GM18519 (cell line): ENCODE data around the gene TENM3.
"Not testable (repeated sequence)": the region's sequence is repeated elsewhere in the genome, so short reads cannot be mapped to it uniquely, and the experiment has no call there.

Source experiments
- ATAC-seq: cut with Tn5 transposase; IDR thresholded peaks from one replicate; pipeline ENCODE4 v1.9.1; 2021; ENCODE audit warnings: mild to moderate bottlenecking, moderate library complexity; ENCODE audit not compliant: unreplicated experiment, low FRiP score

TENM3 gene

GRCh38 chr4:182795446-182796238, 552.4 kb downstream of the TENM3 start:
- ATAC-seq: no peak

GRCh38 chr4:182799515-182800215, 556.5 kb downstream of the TENM3 start:
- ATAC-seq: no peak

DNA sequence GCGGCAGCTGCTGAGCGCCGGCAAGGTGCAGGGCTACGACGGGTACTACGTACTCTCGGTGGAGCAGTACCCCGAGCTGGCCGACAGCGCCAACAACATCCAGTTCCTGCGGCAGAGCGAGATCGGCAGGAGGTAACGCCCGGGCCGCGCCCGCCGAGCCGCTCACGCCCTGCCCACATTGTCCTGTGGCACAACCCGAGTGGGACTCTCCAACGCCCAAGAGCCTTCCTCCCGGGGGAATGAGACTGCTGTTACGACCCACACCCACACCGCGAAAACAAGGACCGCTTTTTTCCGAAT, 557.0 kb downstream of the TENM3 start:
- no peak for ATAC-seq

DNA sequence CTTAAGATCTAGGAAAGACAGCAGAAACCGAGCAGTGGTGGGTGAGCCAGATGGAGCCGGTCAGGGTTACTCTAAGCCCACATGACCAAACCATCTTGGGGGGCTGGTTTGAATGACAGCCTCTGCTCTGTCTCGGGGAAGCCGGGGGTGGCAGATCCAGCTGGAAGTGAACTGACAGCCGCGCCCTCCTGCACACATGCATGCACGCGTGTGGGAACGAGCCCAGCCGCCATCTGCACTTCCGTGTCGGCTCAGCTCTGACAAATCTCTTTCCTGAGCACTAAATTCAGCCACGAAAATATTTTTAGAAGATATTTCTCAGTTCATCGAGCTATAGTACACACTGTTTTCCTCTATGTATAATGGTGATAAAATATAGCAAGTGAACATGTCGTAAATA, 558.4 kb downstream of the TENM3 start:
- ATAC-seq: no peak

DNA sequence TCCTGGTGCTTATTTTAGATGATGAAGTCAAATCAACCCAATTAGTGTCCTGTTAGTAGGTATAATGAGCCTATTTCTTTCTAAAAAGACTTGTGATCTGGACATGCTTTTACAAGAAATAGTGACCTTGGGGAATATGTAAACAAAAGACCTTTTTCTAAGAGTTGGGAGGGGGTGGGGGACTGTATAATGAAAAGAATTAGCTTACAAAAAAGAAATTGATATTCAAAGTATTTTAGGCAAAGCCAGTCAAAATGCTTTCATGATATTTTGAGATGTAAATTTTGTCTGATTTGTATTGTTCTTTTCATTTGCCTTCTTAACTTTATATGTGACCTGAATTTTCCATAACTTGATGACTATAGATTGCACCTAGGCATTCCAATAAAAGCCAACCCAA, 559.4 kb downstream of the TENM3 start:
- no peak for ATAC-seq

DNA sequence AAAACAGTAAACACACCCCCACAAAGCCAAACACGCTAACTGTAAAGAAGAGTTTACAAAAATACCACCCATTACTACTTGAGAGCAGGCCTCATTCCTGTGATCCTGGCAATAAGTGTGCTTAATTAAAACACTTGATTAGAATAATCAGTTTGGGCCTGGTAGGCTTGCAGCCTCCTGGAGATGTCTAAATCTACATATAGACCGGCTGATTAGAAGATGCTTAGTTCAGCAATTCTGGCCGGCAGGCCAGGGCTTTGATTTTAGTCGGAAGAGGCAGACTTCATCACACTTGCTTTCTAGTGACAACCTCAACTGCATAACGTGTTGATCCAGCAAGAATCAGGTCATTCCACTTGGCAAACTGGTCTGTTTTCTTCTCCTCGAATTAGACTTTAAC, 560.0 kb downstream of the TENM3 start:
- no peak for ATAC-seq

DNA sequence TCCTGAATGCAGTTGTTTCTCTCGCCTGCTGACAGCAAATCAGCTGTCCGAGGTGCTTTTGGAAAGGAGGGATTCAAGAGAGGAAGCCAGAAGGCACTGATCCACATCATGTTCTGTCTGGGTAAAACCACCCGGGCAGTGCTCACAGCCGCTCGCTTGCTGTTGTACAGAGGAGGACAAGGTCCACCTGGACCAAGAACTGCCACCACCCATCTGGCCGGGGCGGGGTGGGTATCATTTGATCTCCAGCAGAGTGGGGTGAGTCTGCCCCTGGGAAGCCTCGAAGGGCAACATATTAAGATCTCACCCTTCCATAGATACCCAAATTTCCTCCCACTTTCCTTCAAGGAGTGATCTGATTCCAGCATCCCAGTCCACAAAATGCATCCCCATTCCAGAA, 560.9 kb downstream of the TENM3 start:
- ATAC-seq: no peak

- ATAC-seq: no peak
These were observed 562.1 kb downstream of the TENM3 start for GRCh38 chr4:182805321-182805720.

DNA sequence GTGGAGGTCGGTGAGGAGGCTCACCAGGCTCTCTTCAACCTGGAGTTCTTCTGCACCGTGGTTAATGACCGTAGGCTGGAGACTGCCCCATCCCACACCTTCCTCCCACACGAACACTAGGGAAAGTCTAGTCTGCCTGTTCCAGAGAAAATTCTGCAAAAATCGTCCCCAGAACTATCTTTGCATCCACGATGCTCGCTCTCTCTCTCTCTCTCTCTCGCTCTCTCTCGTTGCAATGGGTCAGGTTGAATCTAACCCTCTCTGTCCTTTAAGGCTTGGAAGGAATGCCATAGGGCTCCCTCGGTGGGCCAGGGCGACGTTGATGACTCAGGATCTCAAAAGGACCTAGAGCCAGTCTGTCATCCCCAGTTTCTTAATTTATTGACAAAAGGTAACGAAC, 562.5 kb downstream of the TENM3 start:
- no peak for ATAC-seq

- peak; percentile 49 for ATAC-seq
These were observed 563.4 kb downstream of the TENM3 start for GRCh38 chr4:182806259-182807252.

GRCh38 chr4:182807346-182807745, 564.1 kb downstream of the TENM3 start:
- no peak for ATAC-seq

DNA sequence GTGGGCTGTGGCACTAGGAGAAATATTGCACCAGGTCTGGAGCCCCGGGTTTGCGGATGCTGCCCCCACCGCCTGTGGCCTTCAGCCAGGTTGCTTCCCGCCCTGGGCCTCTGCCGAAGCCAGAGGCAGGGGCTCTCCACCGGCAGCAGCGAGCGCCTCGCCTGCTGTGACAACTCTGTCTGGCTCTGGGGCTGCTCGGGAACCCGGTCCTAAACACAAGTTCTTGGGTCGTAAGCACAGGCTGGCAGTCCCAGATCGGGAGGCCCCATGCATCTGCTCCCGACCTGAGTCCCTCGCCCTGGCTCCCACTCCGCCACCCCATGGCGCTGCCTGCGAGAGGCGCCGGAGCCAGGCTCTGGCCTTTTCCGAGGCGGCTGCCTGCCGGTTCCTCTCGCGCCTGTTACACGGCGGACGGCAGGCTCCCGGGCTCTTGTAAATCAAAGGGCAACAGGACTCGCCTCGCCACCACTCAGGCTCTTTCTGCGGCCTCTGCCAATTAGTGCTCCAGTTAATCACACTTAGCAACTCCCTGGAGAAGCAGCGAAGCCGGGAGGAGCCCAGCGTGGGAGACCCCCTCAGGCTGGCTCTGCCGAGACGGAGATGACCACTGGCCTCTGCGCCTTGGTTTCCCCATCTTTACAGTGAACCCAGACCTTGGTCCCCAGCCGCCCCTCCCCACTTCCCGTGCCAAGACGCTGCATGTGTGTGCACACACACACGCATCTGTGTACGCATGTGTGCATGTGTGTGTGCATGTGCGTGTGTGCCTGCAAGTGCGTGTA, 564.8 kb downstream of the TENM3 start:
- ATAC-seq: no peak

DNA sequence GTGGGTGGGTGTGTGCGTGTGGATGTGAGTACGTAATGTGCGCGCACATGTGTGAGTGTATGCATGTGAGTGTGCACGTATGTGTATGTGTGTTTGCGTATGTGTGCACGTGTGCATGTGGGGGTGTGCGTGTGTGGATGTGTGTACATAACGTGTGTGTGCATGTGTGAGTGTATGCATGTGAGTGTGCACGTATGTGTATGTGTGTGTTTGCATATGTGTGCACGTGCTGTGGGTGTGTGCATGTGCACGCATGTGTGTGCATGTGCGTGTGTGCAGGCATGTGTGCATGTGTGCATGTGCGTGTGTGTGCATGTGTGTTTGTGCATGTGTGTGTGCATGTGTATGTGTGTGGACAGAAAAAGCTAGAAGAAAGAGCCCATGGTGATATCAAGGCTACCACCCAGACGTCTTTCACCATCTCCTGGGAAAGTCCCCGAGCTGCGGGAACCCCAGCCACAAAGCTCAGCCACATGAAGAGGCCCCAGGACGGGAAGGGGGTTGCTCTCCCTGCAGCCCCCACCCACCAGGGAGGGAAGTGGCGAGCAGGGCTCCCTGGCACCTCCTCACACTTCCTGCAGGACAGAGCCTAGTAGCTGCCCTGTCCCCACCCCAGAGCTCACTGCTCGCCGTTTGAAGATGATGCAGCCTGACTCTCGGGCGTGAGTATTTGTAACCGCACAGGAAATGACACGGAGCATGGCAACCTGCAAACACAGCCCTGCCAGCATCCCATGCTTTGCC, 565.6 kb downstream of the TENM3 start:
- peak; percentile 84 for ATAC-seq

GRCh38 chr4:182809417-182810102, 566.4 kb downstream of the TENM3 start:
- ATAC-seq: no peak

GRCh38 chr4:182810103-182810615, 567.0 kb downstream of the TENM3 start:
- no peak for ATAC-seq

GRCh38 chr4:182812916-182813315, 569.7 kb downstream of the TENM3 start:
- ATAC-seq: no peak

- not testable (repeated sequence) for ATAC-seq
These were observed 570.9 kb downstream of the TENM3 start for GRCh38 chr4:182814065-182814464.

- no peak for ATAC-seq
These were observed 575.9 kb downstream of the TENM3 start for GRCh38 chr4:182818926-182819730.
